ENCODE measurements around the gene RASA3.

Gene RASA3

DNA sequence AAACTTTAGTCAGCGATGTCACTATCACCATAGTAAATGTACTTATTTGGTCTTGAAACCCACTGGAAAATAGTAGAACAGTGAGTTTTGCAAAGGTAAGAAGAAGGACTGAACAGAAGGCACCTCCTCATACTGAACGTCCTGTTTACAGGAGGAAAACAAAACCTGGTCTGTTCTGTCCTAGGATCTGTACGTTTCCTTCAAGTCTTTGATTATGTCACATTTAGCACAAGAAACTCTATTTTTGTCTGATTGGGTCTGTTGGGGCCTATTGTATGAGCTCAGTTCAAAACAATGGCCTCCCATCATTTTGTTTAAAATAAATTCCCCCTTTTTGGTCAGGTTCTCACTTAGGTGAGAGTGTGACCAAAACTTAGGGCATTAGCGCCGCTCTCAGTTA is 35.5 kb upstream of the RASA3 start:
- DNase-seq (ENCODE audit: low read depth): no peak
- TF ChIP-seq, protein P1, sequence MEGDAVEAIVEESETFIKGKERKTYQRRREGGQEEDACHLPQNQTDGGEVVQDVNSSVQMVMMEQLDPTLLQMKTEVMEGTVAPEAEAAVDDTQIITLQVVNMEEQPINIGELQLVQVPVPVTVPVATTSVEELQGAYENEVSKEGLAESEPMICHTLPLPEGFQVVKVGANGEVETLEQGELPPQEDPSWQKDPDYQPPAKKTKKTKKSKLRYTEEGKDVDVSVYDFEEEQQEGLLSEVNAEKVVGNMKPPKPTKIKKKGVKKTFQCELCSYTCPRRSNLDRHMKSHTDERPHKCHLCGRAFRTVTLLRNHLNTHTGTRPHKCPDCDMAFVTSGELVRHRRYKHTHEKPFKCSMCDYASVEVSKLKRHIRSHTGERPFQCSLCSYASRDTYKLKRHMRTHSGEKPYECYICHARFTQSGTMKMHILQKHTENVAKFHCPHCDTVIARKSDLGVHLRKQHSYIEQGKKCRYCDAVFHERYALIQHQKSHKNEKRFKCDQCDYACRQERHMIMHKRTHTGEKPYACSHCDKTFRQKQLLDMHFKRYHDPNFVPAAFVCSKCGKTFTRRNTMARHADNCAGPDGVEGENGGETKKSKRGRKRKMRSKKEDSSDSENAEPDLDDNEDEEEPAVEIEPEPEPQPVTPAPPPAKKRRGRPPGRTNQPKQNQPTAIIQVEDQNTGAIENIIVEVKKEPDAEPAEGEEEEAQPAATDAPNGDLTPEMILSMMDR (conservative IDR thresholded peaks at IDR 0.05; ENCODE audit: low read depth, low read length): no peak
- no peak overlapping the region for H3K4me3 ChIP-seq (ENCODE audit: low read length)

DNA sequence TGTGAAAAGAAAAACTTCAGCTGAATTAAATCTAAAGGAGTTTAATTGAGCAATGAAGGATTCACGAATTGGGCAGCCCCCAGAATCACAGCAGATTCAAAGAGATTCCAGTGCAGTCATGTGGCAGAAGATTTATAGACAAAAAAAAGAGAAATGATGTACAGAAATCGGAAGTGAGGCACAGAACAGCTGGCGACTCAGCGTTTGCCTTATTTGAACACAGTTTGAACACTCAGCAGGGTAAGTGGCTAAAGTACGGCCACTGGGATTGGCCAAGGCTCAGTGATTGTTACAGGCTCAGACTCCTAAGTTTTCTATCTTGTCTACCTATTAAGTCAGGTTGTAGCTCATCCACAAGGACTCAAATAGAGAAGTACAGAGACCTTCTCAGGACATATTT is 35.0 kb upstream of the RASA3 start:
- H3K4me3 ChIP-seq (ENCODE audit: low read length): no peak overlapping the region
- TF ChIP-seq, protein P1 (conservative IDR thresholded peaks at IDR 0.05; ENCODE audit: low read depth, low read length): no peak
- DNase-seq (ENCODE audit: low read depth): no peak

DNA sequence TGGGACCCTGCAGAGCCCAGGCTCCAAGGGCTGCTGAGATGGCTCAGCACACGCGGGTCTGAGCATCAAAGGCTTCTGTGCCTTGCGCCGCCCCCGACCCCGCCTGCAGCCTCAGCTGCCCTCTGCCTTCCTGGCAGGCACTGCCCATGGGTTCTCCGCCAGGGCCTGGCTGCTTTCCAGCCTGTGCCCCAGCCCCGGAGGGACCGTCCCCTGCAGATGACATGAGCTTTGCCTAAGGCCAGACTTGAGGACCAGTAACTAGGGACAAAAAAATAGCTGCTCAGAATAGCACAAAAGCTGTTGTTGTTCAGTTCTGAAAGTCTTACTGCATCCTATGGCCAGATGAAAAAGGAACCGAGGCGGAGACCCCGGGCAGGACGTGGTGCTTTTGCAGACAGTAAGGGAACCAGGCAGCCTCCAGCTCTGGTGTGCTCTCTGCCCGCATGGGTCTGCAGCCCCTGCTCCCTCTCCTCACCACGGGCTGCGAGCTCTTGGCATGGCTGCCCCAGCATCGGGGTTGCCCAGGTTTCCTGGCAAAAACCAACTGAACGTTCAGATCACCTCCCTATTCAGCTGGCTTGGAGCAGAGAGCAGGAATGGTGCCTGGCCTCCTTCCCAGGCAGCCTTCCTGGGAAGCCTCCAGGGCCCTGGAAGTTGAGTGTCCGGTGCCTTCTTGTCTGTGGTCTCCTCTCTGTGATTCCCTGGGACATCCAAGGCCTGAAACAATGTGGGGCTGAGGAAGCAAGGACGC is 34.1 kb upstream of the RASA3 start:
- H3K4me3 ChIP-seq (ENCODE audit: low read length): no peak overlapping the region
- TF ChIP-seq, protein P1 (conservative IDR thresholded peaks at IDR 0.05; ENCODE audit: low read depth, low read length): no peak
- no peak for DNase-seq (ENCODE audit: low read depth)

DNA sequence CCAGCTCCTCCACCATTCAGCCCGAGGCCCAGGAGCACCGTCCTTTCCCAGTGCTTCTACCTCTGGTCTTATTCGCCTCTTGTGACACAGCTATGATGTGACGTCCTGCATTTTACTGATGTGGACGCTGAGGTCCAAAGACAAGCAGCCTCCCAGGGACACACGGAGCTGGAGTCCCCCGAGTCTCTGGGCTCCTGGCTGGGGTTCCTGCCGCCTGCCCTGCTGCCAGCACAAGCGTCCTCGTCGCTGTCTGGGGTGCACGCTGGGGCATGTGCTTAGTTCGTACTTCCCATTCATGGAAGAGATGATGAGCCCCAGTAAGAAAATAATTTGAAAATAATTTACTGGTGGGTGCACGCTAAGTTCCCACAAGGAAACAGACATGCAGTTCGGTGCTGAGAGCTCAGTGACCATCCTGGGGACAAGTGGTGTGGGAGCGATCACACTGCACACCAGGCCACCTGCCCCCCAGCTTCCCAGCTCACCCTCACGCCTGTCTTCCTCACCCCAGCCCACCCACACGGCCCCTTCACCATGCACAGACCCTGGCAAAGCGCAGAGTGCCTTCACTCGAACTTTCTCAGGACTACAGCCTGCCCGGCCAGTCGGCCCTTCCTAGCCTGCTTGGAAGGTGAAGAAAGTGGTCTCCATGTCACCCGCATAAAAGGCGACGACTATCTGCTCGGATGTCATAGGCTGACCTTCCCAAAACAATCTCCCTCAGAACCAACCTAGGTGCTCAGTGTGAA is 32.4 kb upstream of the RASA3 start:
- TF ChIP-seq, protein P1 (conservative IDR thresholded peaks at IDR 0.05; ENCODE audit: low read depth, low read length): no peak
- DNase-seq (ENCODE audit: low read depth): no peak
- no peak overlapping the region for H3K4me3 ChIP-seq (ENCODE audit: low read length)

DNA sequence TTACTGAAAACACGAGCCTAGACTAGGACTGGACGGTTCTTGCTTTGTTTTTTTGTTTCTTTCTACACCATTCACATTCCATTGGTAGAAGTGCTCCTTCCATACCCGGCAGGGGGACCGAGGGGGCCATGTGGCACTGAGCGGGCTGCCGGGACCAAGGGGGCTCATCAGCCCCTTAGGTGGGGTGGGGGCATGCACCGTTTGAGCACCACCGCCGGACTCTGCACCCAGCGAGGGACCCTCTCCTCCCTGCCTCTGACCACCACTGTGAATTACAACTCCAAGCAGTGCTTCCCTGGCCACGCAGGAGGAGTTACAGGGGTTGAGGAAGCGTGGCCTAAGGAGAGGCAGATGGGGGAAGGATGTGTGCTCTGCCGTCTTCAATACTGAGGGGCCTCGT is 31.6 kb upstream of the RASA3 start:
- TF ChIP-seq, protein P1 (conservative IDR thresholded peaks at IDR 0.05; ENCODE audit: low read depth, low read length): no peak
- H3K4me3 ChIP-seq (ENCODE audit: low read length): no peak overlapping the region

DNA sequence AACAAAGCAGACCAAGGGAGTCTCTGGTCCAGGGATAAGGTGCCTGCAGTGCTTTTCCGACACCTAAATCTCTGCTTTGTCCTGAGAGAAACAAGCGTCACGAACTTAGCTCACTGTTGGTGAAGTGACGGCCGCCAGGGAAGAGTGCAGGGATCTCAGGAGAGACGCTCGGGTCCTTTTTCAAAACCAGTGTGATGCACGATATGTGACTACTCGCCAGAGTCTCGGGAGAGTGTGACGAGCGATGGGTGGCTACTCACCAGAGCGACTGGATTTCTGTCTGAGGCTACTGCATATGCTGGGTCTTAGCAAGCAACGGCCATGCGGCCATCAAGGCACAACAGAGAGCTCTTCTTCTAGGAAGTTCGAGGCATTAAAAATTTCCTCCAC is 30.1 kb upstream of the RASA3 start:
- TF ChIP-seq, protein P1 (conservative IDR thresholded peaks at IDR 0.05; ENCODE audit: low read depth, low read length): no peak
- H3K4me3 ChIP-seq (ENCODE audit: low read length): no peak overlapping the region
- no peak for DNase-seq (ENCODE audit: low read depth)

More for the DNA sequence above, 31.6 kb upstream of the RASA3 start:
- no peak for DNase-seq (ENCODE audit: low read depth)

Data from retinal pigment epithelial cell (primary cell).